CD4-positive, CD25-positive, alpha-beta regulatory T cell (primary cell): Measurements from ENCODE around the gene CXXC5. TPM values are rescaled to one million over a fixed set of nuclear protein-coding genes. Genes with fewer than 3 reads are reported as not detected.
A peak's percentile ranks its signal among the peaks of the same experiment; 100 is the strongest.
"Not testable (repeated sequence)": the region's sequence is repeated elsewhere in the genome, so short reads cannot be mapped to it uniquely, and the experiment has no call there.

Source experiments
- ATAC-seq, 2 donors: fragments of 150-1000 bp; cut with Tn5 transposase; one replicate each; pipeline ENCODE4 v1.10.0; 2021; ENCODE audit warnings: low read depth in 2 of 2, moderate number of reproducible peaks in 2 of 2, moderate library complexity in 1 of 2
- DNase-seq, 3 donors: peaks; one replicate each; pipeline versions ENCODE4 v3.0.0 to v3.0.0-alpha.2; 2012 to 2022; ENCODE audit warnings: mixed read lengths in 1 of 3
- H3K27ac ChIP-seq: one replicate; pipeline ENCODE4 v1.7.0; 2013; ENCODE audit warnings: mild to moderate bottlenecking, low read length; ENCODE audit not compliant: insufficient read depth, poor library complexity, severe bottlenecking
- H3K27me3 ChIP-seq: one replicate; pipeline ENCODE4 v1.7.0; 2013; ENCODE audit warnings: low read length; ENCODE audit not compliant: control insufficient read depth, insufficient read depth
- H3K36me3 ChIP-seq: one replicate; pipeline ENCODE4 v1.7.0; 2013; ENCODE audit warnings: mild to moderate bottlenecking, low read length, moderate library complexity; ENCODE audit not compliant: control insufficient read depth, insufficient read depth
- H3K4me1 ChIP-seq: 2 replicates; pipeline ENCODE4 v1.7.0; 2013; ENCODE audit warnings: mild to moderate bottlenecking, low read length; ENCODE audit not compliant: insufficient read depth, control insufficient read depth, poor library complexity, severe bottlenecking
- H3K4me3 ChIP-seq: one replicate; pipeline ENCODE4 v1.7.0; 2013; ENCODE audit warnings: low read depth, mild to moderate bottlenecking, low read length, moderate library complexity
- H3K9me3 ChIP-seq, 2 experiments: 1 replicate in 1 of 2; 2 replicates in 1 of 2; pipeline ENCODE4 v1.7.0; 2013; ENCODE audit warnings: low read length in 2 of 2, mild to moderate bottlenecking in 1 of 2, moderate library complexity in 1 of 2; ENCODE audit not compliant: control insufficient read depth in 2 of 2
- H3K27ac Mint-ChIP-seq, 3 donors: one replicate each; pipeline ENCODE4 v1.8.0; 2020 to 2022; ENCODE audit warnings: mild to moderate bottlenecking in 3 of 3, mixed read lengths in 3 of 3, moderate library complexity in 2 of 3
- H3K27me3 Mint-ChIP-seq: one replicate; pipeline ENCODE4 v1.8.0; 2022; ENCODE audit warnings: mild to moderate bottlenecking, mixed read lengths
- H3K36me3 Mint-ChIP-seq: one replicate; pipeline ENCODE4 v1.8.0; 2020; ENCODE audit warnings: mixed read lengths
- H3K4me1 Mint-ChIP-seq, 4 donors: one replicate each; pipeline ENCODE4 v1.8.0; 2020 to 2022; ENCODE audit warnings: mixed read lengths in 4 of 4, mild to moderate bottlenecking in 1 of 4
- H3K4me3 Mint-ChIP-seq, 4 donors: one replicate each; pipeline ENCODE4 v1.8.0; 2020 to 2022; ENCODE audit warnings: mild to moderate bottlenecking in 4 of 4, mixed read lengths in 4 of 4, moderate library complexity in 3 of 4
- H3K9me3 Mint-ChIP-seq, 7 donors: one replicate each; pipeline ENCODE4 v1.8.0; 2020 to 2022; ENCODE audit warnings: mixed read lengths in 7 of 7, mild to moderate bottlenecking in 3 of 7, moderate library complexity in 2 of 7
- polyA plus RNA-seq, 4 donors: library from polyadenylated mRNA; unstranded; fragments of 300-500 nt; fragmentation: Illumina TruSeq; gene quantifications; one replicate each; pipeline ENCODE4 v1.2.3, GENCODE V29; 2021
- total RNA-seq: library from RNA; stranded (reverse); gene quantifications from one replicate; pipeline ENCODE4 v1.2.3, GENCODE V29; 2022

Gene CXXC5
- total and polyA plus RNA-seq, 5 donors from 2014 or later, result 4.6 to 12.7 (median 8.0) TPM

GRCh38 chr5:139619861-139620260, 28.3 kb upstream of the CXXC5 start:
- Mint-ChIP-seq H3K4me1 (peaks cover 6 to 14% (median 8%) of the 10 kb centered on the region in 4 donors), H3K27ac (no peak overlapping the region), H3K36me3 (peaks cover 40% of the 10 kb centered on the region), H3K4me3 (no peak overlapping the region), H3K27me3 (no peaks in the 10 kb centered on the region), H3K9me3 (no peaks in the 10 kb centered on the region)
- DNase-seq (no peak), ATAC-seq (no peak)
- H3K27me3 ChIP-seq, result no peaks in the 10 kb centered on the region
- H3K4me3 ChIP-seq, result no peak overlapping the region
- no peaks in the 10 kb centered on the region for H3K9me3 ChIP-seq
- H3K36me3 ChIP-seq, result peaks cover 73% of the 10 kb centered on the region
- H3K27ac ChIP-seq, result no peak overlapping the region
- no peaks in the 10 kb centered on the region for H3K4me1 ChIP-seq

- H3K27ac ChIP-seq, H3K4me3 ChIP-seq, H3K27me3 ChIP-seq, H3K4me3 Mint-ChIP-seq, H3K9me3 ChIP-seq, H3K4me1 ChIP-seq, DNase-seq, H3K9me3 Mint-ChIP-seq, ATAC-seq, H3K27me3 Mint-ChIP-seq: not testable (repeated sequence)
- peak overlapping the region in 1 of 3 donors; percentile 31 for H3K27ac Mint-ChIP-seq
- H3K36me3 Mint-ChIP-seq, result peaks cover 39% of the 10 kb centered on the region
- H3K4me1 Mint-ChIP-seq, result peaks cover 4 to 23% (median 11%) of the 10 kb centered on the region in 4 donors
- H3K36me3 ChIP-seq, result peaks cover 75% of the 10 kb centered on the region
Observed at GRCh38 chr5:139625398-139625797, 22.8 kb upstream of the CXXC5 start.

GRCh38 chr5:139630855-139631254, 17.3 kb upstream of the CXXC5 start:
- DNase-seq (no peak), ATAC-seq (no peak)
- Histone ChIP-seq H3K4me3 (no peak overlapping the region), H3K9me3 (no peaks in the 10 kb centered on the region), H3K27ac (no peak overlapping the region), H3K27me3 (no peaks in the 10 kb centered on the region), H3K4me1 (peaks cover 13% of the 10 kb centered on the region), H3K36me3 (peaks cover 45% of the 10 kb centered on the region)
- Mint-ChIP-seq H3K36me3 (peaks cover 24% of the 10 kb centered on the region), H3K27me3 (no peaks in the 10 kb centered on the region), H3K4me1 (peaks cover 13 to 44% (median 26%) of the 10 kb centered on the region in 4 donors), H3K4me3 (no peak overlapping the region), H3K9me3 (no peaks in the 10 kb centered on the region), H3K27ac (no peak overlapping the region)

- H3K36me3 Mint-ChIP-seq, result peaks cover 20% of the 10 kb centered on the region
- no peak for DNase-seq
- H3K27me3 ChIP-seq, result no peaks in the 10 kb centered on the region
Observed at GRCh38 chr5:139631520-139632165, 16.5 kb upstream of the CXXC5 start.

GRCh38 chr5:139633295-139634027, 14.7 kb upstream of the CXXC5 start:
- peak overlapping the region in 1 of 4 donors; percentile 23 for H3K4me3 Mint-ChIP-seq

More at GRCh38 chr5:139631520-139632165, 16.5 kb upstream of the CXXC5 start:
- Mint-ChIP-seq H3K27ac (no peak overlapping the region), H3K4me3 (no peak overlapping the region), H3K27me3 (no peaks in the 10 kb centered on the region), H3K9me3 (no peaks in the 10 kb centered on the region), H3K4me1 (peaks cover 19 to 52% (median 34%) of the 10 kb centered on the region in 4 donors)
- Histone ChIP-seq H3K27ac (no peak overlapping the region), H3K4me1 (peaks cover 21% of the 10 kb centered on the region), H3K4me3 (no peak overlapping the region), H3K36me3 (peaks cover 37% of the 10 kb centered on the region), H3K9me3 (no peaks in the 10 kb centered on the region)
- ATAC-seq, result no peak

GRCh38 chr5:139634028-139634325, 14.2 kb upstream of the CXXC5 start:
- H3K4me1 ChIP-seq, result peaks cover 45% of the 10 kb centered on the region

More at GRCh38 chr5:139633295-139634027, 14.7 kb upstream of the CXXC5 start:
- peak overlapping the region in 2 of 3 donors; percentile 11 to 86 for H3K27ac Mint-ChIP-seq
- peaks cover 21% of the 10 kb centered on the region for H3K36me3 ChIP-seq
- no peaks in the 10 kb centered on the region for H3K9me3 ChIP-seq
- no peaks in the 10 kb centered on the region for H3K27me3 ChIP-seq
- no peaks in the 10 kb centered on the region for H3K9me3 Mint-ChIP-seq
- DNase-seq, result peak; percentile 53 to 80 (median 70)
- ATAC-seq, result peak; percentile 42 to 46
- peaks cover 6% of the 10 kb centered on the region for H3K36me3 Mint-ChIP-seq
- no peaks in the 10 kb centered on the region for H3K27me3 Mint-ChIP-seq
- no peak overlapping the region for H3K27ac ChIP-seq
- peaks cover 39% of the 10 kb centered on the region for H3K4me1 ChIP-seq
- no peak overlapping the region for H3K4me3 ChIP-seq
- H3K4me1 Mint-ChIP-seq, result peaks cover 20 to 50% (median 33%) of the 10 kb centered on the region in 4 donors

GRCh38 chr5:139634541-139634940, 13.6 kb upstream of the CXXC5 start:
- H3K27me3 ChIP-seq, result no peaks in the 10 kb centered on the region
- Mint-ChIP-seq H3K4me3 (peak overlapping the region in 2 of 4 donors; percentile 23 to 30), H3K27ac (peak overlapping the region in 1 of 3 donors; percentile 27), H3K27me3 (no peaks in the 10 kb centered on the region), H3K9me3 (no peaks in the 10 kb centered on the region), H3K36me3 (no peaks in the 10 kb centered on the region), H3K4me1 (peaks cover 20 to 51% (median 38%) of the 10 kb centered on the region in 4 donors)
- H3K4me3 ChIP-seq, result no peak overlapping the region
- ATAC-seq (no peak), DNase-seq (no peak)
- no peaks in the 10 kb centered on the region for H3K9me3 ChIP-seq
- peaks cover 47% of the 10 kb centered on the region for H3K4me1 ChIP-seq
- H3K27ac ChIP-seq, result no peak overlapping the region
- peaks cover 11% of the 10 kb centered on the region for H3K36me3 ChIP-seq

More at GRCh38 chr5:139634028-139634325, 14.2 kb upstream of the CXXC5 start:
- no peak overlapping the region for H3K27ac ChIP-seq
- Mint-ChIP-seq H3K4me1 (peaks cover 20 to 53% (median 36%) of the 10 kb centered on the region in 4 donors), H3K4me3 (no peak overlapping the region), H3K27me3 (no peaks in the 10 kb centered on the region), H3K36me3 (peaks cover 3% of the 10 kb centered on the region), H3K9me3 (no peaks in the 10 kb centered on the region), H3K27ac (peak overlapping the region in 2 of 3 donors; percentile 15 to 86)
- no peaks in the 10 kb centered on the region for H3K27me3 ChIP-seq
- no peaks in the 10 kb centered on the region for H3K9me3 ChIP-seq
- H3K36me3 ChIP-seq, result peaks cover 15% of the 10 kb centered on the region
- no peak for DNase-seq
- no peak for ATAC-seq
- no peak overlapping the region for H3K4me3 ChIP-seq
